C4-2B (cell line): ENCODE measurements around the gene ENPP3.

Source experiments
- CTCF ChIP-seq: fragments of 450-650 bp; conservative IDR thresholded peaks from 2 replicates; pipeline ENCODE4 v1.5.1; 2017; ENCODE audit warnings: mild to moderate bottlenecking
- ZFX ChIP-seq: fragments of 450-650 bp; IDR thresholded peaks from 2 replicates; pipeline ENCODE4 v1.6.1; 2017

- no peak for TF ChIP-seq CTCF
- TF ChIP-seq ZFX: no peak
These were observed 124.1 kb downstream of the ENPP3 start for GRCh38 chr6:131761060-131761761.
